Neural cell (in vitro differentiated cells): ENCODE measurements around the gene PES1.

Experiments
- CTCF ChIP-seq: fragments of 450-650 bp; IDR thresholded peaks from 2 replicates; pipeline ENCODE4 v1.5.1; 2014; ENCODE audit warnings: antibody characterized with exemption, mild to moderate bottlenecking, moderate library complexity; ENCODE audit not compliant: poor library complexity, severe bottlenecking
- EP300 ChIP-seq: fragments of 450-650 bp; conservative IDR thresholded peaks from 2 replicates; pipeline ENCODE4 v1.6.1; 2014; ENCODE audit warnings: antibody characterized with exemption, mild to moderate bottlenecking, moderate library complexity; ENCODE audit not compliant: poor library complexity, severe bottlenecking
- EZH2 ChIP-seq: fragments of 200-600, 300-800 bp; shearing (Covaris generic), sonication (generic); IDR thresholded peaks from 2 replicates; pipeline ENCODE4 v1.6.1; 2014; ENCODE audit warnings: antibody characterized with exemption, low read length, borderline replicate concordance, mild to moderate bottlenecking; ENCODE audit not compliant: insufficient read depth, poor library complexity, severe bottlenecking
- POLR2AphosphoS5 ChIP-seq: IDR thresholded peaks from 2 replicates; pipeline ENCODE4 v1.6.1; 2012
- RAD21 ChIP-seq: fragments of 450-650 bp; conservative IDR thresholded peaks from 2 replicates; pipeline ENCODE4 v1.6.1; 2014; ENCODE audit warnings: antibody characterized with exemption, mild to moderate bottlenecking, moderate library complexity
- REST ChIP-seq: IDR thresholded peaks from 2 replicates; pipeline ENCODE4 v1.6.1; 2012; ENCODE audit warnings: borderline replicate concordance

GRCh38 chr22:30604723-30605122, 13.0 kb upstream of the PES1 start:
- TF ChIP-seq CTCF (no peak), EZH2 (no peak), RAD21 (no peak), EP300 (no peak), POLR2AphosphoS5 (no peak), REST (no peak)
